ENCODE data around the gene PLEKHA1.

DNA sequence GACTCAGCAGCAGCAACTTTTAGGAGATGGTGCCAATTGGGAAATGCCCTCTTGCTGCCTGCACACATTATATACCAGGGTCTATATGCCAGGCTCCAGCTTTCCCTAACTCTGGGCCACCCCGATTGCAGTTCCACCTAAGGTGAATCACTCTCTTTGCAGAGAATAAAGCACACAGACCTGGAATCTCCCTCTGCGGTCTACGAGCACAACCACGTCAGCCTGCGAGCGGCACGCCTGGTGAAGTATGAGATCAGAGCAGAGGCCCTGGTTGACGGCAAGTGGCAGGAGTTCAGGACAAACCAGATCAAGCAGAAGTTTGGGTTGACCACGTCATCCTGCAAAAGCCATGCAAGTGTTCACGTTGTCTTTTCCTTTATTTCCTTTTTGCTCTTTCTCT is 38.2 kb upstream of the PLEKHA1 start:
- TF ChIP-seq MXI1 (IDR thresholded peaks at IDR 0.05; ENCODE audit: low read depth, low read length) (no peak), GATA2 (CRISPR knock-in tag; IDR thresholded peaks at IDR 0.05) (no peak), CHD2 (IDR thresholded peaks at IDR 0.05; ENCODE audit: low read length, partially characterized antibody) (no peak), NFIC (IDR thresholded peaks at IDR 0.05; ENCODE audit: borderline replicate concordance) (no peak), RFX5 (IDR thresholded peaks at IDR 0.05; ENCODE audit: low read length) (no peak), REST (IDR thresholded peaks at IDR 0.05; ENCODE audit: low read depth, low read length) (no peak), EZH2phosphoT487 (IDR thresholded peaks at IDR 0.05; ENCODE audit: borderline replicate concordance, low read depth) (no peak), POLR2AphosphoS5 (IDR thresholded peaks at IDR 0.05; ENCODE audit: low read depth, low read length) (no peak), YY1 (IDR thresholded peaks at IDR 0.05; ENCODE audit: low read depth) (no peak), TCF12 (IDR thresholded peaks at IDR 0.05) (no peak)
- TF ChIP-seq, protein P1, sequence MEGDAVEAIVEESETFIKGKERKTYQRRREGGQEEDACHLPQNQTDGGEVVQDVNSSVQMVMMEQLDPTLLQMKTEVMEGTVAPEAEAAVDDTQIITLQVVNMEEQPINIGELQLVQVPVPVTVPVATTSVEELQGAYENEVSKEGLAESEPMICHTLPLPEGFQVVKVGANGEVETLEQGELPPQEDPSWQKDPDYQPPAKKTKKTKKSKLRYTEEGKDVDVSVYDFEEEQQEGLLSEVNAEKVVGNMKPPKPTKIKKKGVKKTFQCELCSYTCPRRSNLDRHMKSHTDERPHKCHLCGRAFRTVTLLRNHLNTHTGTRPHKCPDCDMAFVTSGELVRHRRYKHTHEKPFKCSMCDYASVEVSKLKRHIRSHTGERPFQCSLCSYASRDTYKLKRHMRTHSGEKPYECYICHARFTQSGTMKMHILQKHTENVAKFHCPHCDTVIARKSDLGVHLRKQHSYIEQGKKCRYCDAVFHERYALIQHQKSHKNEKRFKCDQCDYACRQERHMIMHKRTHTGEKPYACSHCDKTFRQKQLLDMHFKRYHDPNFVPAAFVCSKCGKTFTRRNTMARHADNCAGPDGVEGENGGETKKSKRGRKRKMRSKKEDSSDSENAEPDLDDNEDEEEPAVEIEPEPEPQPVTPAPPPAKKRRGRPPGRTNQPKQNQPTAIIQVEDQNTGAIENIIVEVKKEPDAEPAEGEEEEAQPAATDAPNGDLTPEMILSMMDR (IDR thresholded peaks at IDR 0.05): no peak
- TF ChIP-seq, protein P2, sequence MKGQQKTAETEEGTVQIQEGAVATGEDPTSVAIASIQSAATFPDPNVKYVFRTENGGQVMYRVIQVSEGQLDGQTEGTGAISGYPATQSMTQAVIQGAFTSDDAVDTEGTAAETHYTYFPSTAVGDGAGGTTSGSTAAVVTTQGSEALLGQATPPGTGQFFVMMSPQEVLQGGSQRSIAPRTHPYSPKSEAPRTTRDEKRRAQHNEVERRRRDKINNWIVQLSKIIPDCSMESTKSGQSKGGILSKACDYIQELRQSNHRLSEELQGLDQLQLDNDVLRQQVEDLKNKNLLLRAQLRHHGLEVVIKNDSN (IDR thresholded peaks at IDR 0.05; ENCODE audit: borderline replicate concordance, low read depth): no peak
